ENCODE data around the gene CFAP65. TPM values are rescaled to one million over a fixed set of nuclear protein-coding genes. Genes with fewer than 3 reads are reported as not detected.
A peak's percentile ranks its signal among the peaks of the same experiment; 100 is the strongest.

The CFAP65 gene
- total and polyA plus RNA-seq, 2 of the 13 experiments (the other 11 are each of a cell fraction or from before 2014, with no cell fraction given) = 0.05 TPM; not detected in 1

- TF ChIP-seq NONO (IDR thresholded peaks at IDR 0.05) = no peak
- TF ChIP-seq NONO (CRISPR knock-in tag; conservative IDR thresholded peaks at IDR 0.05) = 0 out of 2 replicates have a peak, but pooled peaks have one; percentile 18
- TF ChIP-seq EZH2 (conservative IDR thresholded peaks at IDR 0.05; ENCODE audit: low read depth, low read length) = no peak
- no peak for TF ChIP-seq ZBTB7B (CRISPR knock-in tag; IDR thresholded peaks at IDR 0.05)
- no peak for TF ChIP-seq CBX1 (IDR thresholded peaks at IDR 0.05; ENCODE audit: low read depth)
- TF ChIP-seq NR2C2 (CRISPR knock-in tag; IDR thresholded peaks at IDR 0.05; ENCODE audit: borderline replicate concordance) = no peak
- peak; percentile 43; the same call in 1 of the 2 replicates for TF ChIP-seq ZKSCAN5 (CRISPR knock-in tag; IDR thresholded peaks at IDR 0.05)
- TF ChIP-seq SRSF4 (IDR thresholded peaks at IDR 0.05; ENCODE audit: low read depth, low read length, poor library complexity, severe bottlenecking) = no peak
- peak; percentile 28; the same call in 1 of the 2 replicates for TF ChIP-seq ZFX (CRISPR knock-in tag; IDR thresholded peaks at IDR 0.05; ENCODE audit: low read depth)
- no peak for TF ChIP-seq CCAR2 (optimal IDR thresholded peaks at IDR 0.05; ENCODE audit: low read depth, low read length)
- TF ChIP-seq ZNF280B (CRISPR knock-in tag; IDR thresholded peaks at IDR 0.05; ENCODE audit: borderline replicate concordance) = no peak
- 0 out of 2 replicates have a peak, but pooled peaks have one; percentile 51 for TF ChIP-seq ZNF230 (CRISPR knock-in tag; IDR thresholded peaks at IDR 0.05)
- no peak for TF ChIP-seq NR2F1 (CRISPR knock-in tag; IDR thresholded peaks at IDR 0.05)
- no peak for TF ChIP-seq POLR2G (IDR thresholded peaks at IDR 0.05; ENCODE audit: low read depth, low read length)
- no peak for TF ChIP-seq KLF12 (CRISPR knock-in tag; IDR thresholded peaks at IDR 0.05; ENCODE audit: borderline replicate concordance)
- no peak for TF ChIP-seq ZNF674 (CRISPR knock-in tag; IDR thresholded peaks at IDR 0.05; ENCODE audit: low read depth)
- no peak for TF ChIP-seq ZNF317 (CRISPR knock-in tag; IDR thresholded peaks at IDR 0.05)
- peak; percentile 63; the same call in 1 of the 2 replicates for TF ChIP-seq KDM2A (CRISPR knock-in tag; IDR thresholded peaks at IDR 0.05; ENCODE audit: borderline replicate concordance, low read depth)
- 0 out of 2 replicates have a peak, but pooled peaks have one; percentile 25 for TF ChIP-seq IRF1 (CRISPR knock-in tag; IDR thresholded peaks at IDR 0.05; ENCODE audit: low read depth)
- no peak for TF ChIP-seq ZNF709 (CRISPR knock-in tag; IDR thresholded peaks at IDR 0.05)
- no peak for TF ChIP-seq ZNF460 (CRISPR knock-in tag; IDR thresholded peaks at IDR 0.05; ENCODE audit: borderline replicate concordance)
- TF ChIP-seq SOX13 (IDR thresholded peaks at IDR 0.05) = no peak
- 0 out of 4 replicates have a peak, but pooled peaks of 1 of the 2 experiments have one; percentile 27 for TF ChIP-seq SOX13 (CRISPR knock-in tag; conservative IDR thresholded peaks at IDR 0.05 in 1 of 2, IDR thresholded peaks at IDR 0.05 in 1 of 2)
- no peak for TF ChIP-seq ZNF224 (CRISPR knock-in tag; IDR thresholded peaks at IDR 0.05)
- TF ChIP-seq SP2 (CRISPR knock-in tag; IDR thresholded peaks at IDR 0.05) = no peak
- TF ChIP-seq HMGXB4 (CRISPR knock-in tag; IDR thresholded peaks at IDR 0.05; ENCODE audit: borderline replicate concordance in 1 of 2, low read depth in 1 of 2) = peak in 1 of 2 experiments; percentile 62; a peak in 1 of 4 replicates
These were observed 11.5 kb downstream of the CFAP65 start (continued) for GRCh38 chr2:219029829-219030165.

Measured in HepG2 (cell line).